BLaER1 (cell line): ENCODE data around the gene PSG4.
"Not testable (repeated sequence)": the region's sequence is repeated elsewhere in the genome, so short reads cannot be mapped to it uniquely, and the experiment has no call there.

Source experiments
- H3K27ac ChIP-seq: shearing (Covaris generic); formaldehyde crosslinking; 2 replicates; pipeline ENCODE4 v1.8.1; 2022
- H3K27me3 ChIP-seq: shearing (Covaris generic); formaldehyde crosslinking; 2 replicates; pipeline ENCODE4 v1.8.1; 2022
- H3K36me3 ChIP-seq: shearing (Covaris generic); formaldehyde crosslinking; 2 replicates; pipeline ENCODE4 v1.8.1; 2022
- H3K4me1 ChIP-seq: shearing (Covaris generic); formaldehyde crosslinking; 2 replicates; pipeline ENCODE4 v1.8.1; 2022
- H3K4me2 ChIP-seq: shearing (Covaris generic); formaldehyde crosslinking; 2 replicates; pipeline ENCODE4 v1.8.1; 2022
- H3K4me3 ChIP-seq: shearing (Covaris generic); formaldehyde crosslinking; 2 replicates; pipeline ENCODE4 v1.8.1; 2022
- H3K9ac ChIP-seq: shearing (Covaris generic); formaldehyde crosslinking; 2 replicates; pipeline ENCODE4 v1.8.1; 2022
- H3K9me3 ChIP-seq: shearing (Covaris generic); formaldehyde crosslinking; 2 replicates; pipeline ENCODE4 v1.8.1; 2022
- H4K20me1 ChIP-seq: shearing (Covaris generic); formaldehyde crosslinking; 2 replicates; pipeline ENCODE4 v1.8.1; 2022
- Cebpa-rat ChIP-seq: shearing (Covaris generic); IDR thresholded peaks from 2 replicates; pipeline ENCODE4 v1.8.1; 2022

Gene PSG4

DNA sequence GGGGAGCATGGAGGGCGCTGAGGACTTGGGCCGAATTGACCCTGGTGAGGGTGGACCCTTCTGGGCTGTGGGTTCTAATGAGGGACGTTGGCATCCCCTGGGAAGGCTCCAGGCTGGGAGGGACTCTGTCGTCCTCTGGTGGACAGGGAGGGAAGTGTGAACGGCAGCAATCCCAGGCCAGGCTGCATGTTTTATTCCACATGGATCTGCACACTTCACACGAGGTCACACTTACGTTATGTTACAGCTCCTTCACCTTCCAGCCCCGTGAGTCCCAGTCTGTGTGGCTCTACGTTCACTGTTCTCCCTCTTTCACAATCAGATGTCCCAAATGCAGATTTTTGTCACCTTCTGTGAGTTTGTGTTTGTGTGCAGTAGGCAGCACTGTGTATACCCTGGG, 17.3 kb downstream of the PSG4 start:
- not testable (repeated sequence) for H3K4me1 ChIP-seq, H3K4me3 ChIP-seq, H4K20me1 ChIP-seq, H3K4me2 ChIP-seq, H3K9ac ChIP-seq, H3K27ac ChIP-seq, H3K9me3 ChIP-seq, H3K27me3 ChIP-seq, H3K36me3 ChIP-seq

DNA sequence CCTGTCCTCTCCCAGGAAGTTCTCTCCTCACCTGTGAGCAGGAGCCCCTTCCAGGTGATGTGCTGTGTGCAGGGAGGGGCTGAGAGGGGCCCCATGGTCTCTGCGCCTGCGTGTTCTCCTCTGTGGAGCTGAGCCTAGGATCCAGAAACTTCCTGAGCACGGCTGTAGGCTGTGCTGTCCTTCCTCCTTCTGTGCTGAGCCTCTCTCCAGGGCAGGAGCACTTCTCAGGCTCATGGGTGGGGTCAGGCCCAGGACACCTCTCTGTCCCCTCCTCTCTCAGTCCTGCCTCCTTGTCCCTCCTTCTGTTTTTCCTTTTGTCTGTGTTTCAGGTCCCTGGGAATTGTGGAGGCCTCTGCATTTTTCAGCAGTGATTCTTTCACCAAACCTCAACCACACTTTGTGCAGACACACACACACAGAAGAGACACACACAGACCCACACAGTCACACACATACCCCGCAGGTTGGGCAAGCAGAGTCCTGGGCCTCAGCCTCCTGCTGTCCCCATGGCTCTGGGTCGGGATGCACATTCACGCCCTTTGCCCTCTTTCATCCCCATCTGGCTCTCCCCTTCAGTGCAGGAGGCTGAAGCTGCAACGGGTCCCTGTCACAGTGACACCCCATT, 19.0 kb downstream of the PSG4 start, which contains the start of gene PSG5:
TSS of gene PSG5 (minus strand) at position 226 of the 625 bp plus-strand sequence. CDS start at position 95, 131 bp downstream.
- H3K27ac ChIP-seq, H3K4me1 ChIP-seq, H3K9ac ChIP-seq, H4K20me1 ChIP-seq, H3K4me3 ChIP-seq, H3K27me3 ChIP-seq, H3K4me2 ChIP-seq, H3K9me3 ChIP-seq, H3K36me3 ChIP-seq: not testable (repeated sequence)

DNA sequence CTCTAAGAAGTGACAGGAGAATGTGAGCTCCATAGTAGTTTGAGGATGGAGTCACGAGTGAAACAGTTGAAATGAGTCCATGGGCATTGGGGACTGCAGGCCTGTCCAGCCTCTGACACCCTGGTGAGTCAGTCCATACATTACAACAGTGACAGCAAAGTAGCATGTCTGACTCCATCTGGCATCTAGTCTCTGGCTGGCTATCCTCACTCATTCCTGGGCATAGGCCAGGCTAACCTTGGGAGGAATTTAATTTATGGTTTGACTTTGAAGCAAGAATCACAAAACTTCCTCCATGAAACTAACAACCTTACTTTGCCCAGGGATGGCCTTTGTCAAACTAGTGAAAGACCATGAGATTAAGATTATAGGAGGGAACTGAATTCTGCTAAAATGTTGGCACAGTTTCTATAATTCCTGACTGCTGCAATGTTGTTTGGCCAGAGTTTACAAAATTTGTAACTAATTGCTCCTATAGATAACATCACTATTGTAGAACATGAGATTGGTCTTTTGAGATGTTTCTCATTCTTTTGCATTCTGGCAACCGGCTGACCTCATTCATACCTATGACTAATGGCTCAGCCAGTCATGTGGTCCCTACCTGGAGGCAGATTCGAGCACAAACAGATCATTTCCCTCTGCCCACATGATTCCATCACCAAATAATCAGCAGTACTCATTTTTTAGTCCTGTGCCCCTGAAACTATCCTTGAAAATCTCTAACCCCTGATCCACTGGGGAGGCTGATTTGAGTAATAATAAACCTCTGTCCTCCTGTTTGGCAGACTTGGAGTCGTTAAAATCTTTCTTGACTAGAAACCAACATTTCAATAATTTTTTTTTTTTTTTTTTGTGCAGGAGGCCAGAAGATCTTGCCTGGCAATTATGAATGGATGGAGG, 23.3 kb downstream of the PSG4 start:
- H3K4me3 ChIP-seq, H3K9me3 ChIP-seq, H3K4me2 ChIP-seq, H3K4me1 ChIP-seq, H3K36me3 ChIP-seq, H3K27me3 ChIP-seq, H3K27ac ChIP-seq, H3K9ac ChIP-seq, H4K20me1 ChIP-seq: not testable (repeated sequence)

- H3K36me3 ChIP-seq, H3K9me3 ChIP-seq, H3K9ac ChIP-seq, H3K27ac ChIP-seq, H3K4me3 ChIP-seq, H4K20me1 ChIP-seq, H3K27me3 ChIP-seq, H3K4me1 ChIP-seq, H3K4me2 ChIP-seq: not testable (repeated sequence)
Observed at GRCh38 chr19:43179569-43180147, 25.8 kb downstream of the PSG4 start.

GRCh38 chr19:43178577-43178976, 26.9 kb downstream of the PSG4 start:
- not testable (repeated sequence) for H3K4me2 ChIP-seq, H3K36me3 ChIP-seq, H3K9ac ChIP-seq, H3K4me3 ChIP-seq, H4K20me1 ChIP-seq, H3K27ac ChIP-seq, H3K27me3 ChIP-seq, H3K9me3 ChIP-seq, H3K4me1 ChIP-seq

DNA sequence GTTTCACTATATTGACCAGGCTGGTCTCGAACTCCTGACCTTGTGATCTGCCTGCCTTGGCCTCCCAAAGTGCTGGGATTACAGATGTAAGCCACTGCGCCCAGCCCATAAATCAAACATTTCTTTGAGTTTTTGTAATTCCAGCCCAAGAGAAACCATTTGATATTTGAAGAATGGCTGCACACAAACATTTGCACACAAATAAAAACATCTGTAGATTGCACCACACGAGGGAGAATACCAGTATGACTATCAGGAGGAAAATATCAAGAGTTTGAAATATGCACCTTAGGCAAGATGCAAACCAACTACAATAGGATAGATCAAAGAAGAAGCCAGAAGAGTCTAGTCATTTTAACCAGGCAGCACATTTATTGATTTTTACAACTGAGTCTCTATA, 39.5 kb downstream of the PSG4 start:
- H4K20me1 ChIP-seq, H3K27me3 ChIP-seq, H3K27ac ChIP-seq, H3K36me3 ChIP-seq, H3K4me1 ChIP-seq, H3K4me2 ChIP-seq, H3K9me3 ChIP-seq, H3K9ac ChIP-seq, H3K4me3 ChIP-seq: not testable (repeated sequence)

DNA sequence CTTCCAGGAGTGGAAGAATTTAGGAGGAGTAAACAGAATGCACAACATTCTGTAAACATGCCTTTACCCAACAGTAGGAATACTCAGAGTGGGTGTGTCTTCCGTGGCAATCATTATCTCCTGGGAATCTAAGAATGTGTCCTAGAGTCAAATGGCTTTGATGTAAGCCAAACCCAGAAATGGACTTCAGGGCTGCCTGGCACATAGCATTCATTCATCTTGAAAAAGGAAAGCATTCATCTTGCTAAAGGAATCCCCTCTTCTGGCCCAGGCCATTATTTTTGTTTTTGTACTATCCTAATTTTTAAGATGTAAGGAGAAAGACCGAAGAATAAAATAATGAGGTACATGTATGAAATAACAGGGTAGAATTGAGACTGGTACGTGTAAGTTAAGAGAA, 42.3 kb downstream of the PSG4 start:
- not testable (repeated sequence) for H3K4me3 ChIP-seq, H3K9ac ChIP-seq, H3K4me2 ChIP-seq, H4K20me1 ChIP-seq, H3K36me3 ChIP-seq, H3K27ac ChIP-seq, H3K4me1 ChIP-seq, H3K27me3 ChIP-seq, H3K9me3 ChIP-seq

DNA sequence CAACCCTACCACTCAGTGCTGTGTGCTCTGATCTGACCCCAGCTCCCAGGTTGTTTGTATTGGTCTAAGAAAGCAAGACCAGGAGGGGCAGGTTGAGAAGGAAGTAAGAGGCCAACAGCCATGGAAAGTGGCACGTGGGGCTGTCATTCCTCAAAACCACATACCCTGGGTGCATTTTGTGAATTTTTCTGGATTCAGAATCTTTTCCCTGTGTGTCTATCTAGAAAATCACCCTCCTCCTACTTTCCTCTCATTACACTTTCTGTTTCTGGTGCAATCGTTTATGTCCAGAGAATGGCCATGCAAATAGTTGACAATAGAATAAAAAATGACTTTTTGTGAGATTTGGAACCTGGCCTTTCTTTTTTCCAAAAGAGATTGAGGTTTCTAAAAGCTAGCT, 43.2 kb downstream of the PSG4 start:
- not testable (repeated sequence) for H3K9ac ChIP-seq, H3K36me3 ChIP-seq, H3K27me3 ChIP-seq, H4K20me1 ChIP-seq, H3K9me3 ChIP-seq, H3K4me2 ChIP-seq, H3K4me1 ChIP-seq, H3K27ac ChIP-seq, H3K4me3 ChIP-seq

GRCh38 chr19:43152214-43152613, 53.2 kb downstream of the PSG4 start:
- H3K36me3 ChIP-seq = no peaks in the 10 kb centered on the region
- H4K20me1 ChIP-seq = no peaks in the 10 kb centered on the region
- H3K4me1 ChIP-seq = peaks cover 17% of the 10 kb centered on the region; the same call in 1 of the 2 replicates
- no peak for TF ChIP-seq Cebpa-rat
- H3K27me3 ChIP-seq = no peaks in the 10 kb centered on the region
- no peak overlapping the region for H3K4me2 ChIP-seq
- H3K9ac ChIP-seq = no peak overlapping the region
- peaks cover 9% of the 10 kb centered on the region; the same call in 1 of the 2 replicates for H3K9me3 ChIP-seq
- H3K27ac ChIP-seq = no peak overlapping the region
- H3K4me3 ChIP-seq = no peak overlapping the region

- H3K36me3 ChIP-seq, H3K9me3 ChIP-seq, H3K27ac ChIP-seq, H4K20me1 ChIP-seq, H3K4me3 ChIP-seq, H3K9ac ChIP-seq, H3K27me3 ChIP-seq, H3K4me2 ChIP-seq: not testable (repeated sequence)
- peaks cover 17% of the 10 kb centered on the region; the same call in 1 of the 2 replicates for H3K4me1 ChIP-seq
Observed at GRCh38 chr19:43149788-43150187, 55.6 kb downstream of the PSG4 start.
